Suppressor macrophage treated with lipopolysaccharide for 1 hour (primary cell): Measurements from ENCODE around the gene ENO2.
A peak's percentile ranks its signal among the peaks of the same experiment; 100 is the strongest.

ENCODE experiments used
- DNase-seq, 3 donors: peaks; one replicate each; pipeline ENCODE4 v3.0.0-alpha.2; 2020 to 2022

The ENO2 gene

DNA sequence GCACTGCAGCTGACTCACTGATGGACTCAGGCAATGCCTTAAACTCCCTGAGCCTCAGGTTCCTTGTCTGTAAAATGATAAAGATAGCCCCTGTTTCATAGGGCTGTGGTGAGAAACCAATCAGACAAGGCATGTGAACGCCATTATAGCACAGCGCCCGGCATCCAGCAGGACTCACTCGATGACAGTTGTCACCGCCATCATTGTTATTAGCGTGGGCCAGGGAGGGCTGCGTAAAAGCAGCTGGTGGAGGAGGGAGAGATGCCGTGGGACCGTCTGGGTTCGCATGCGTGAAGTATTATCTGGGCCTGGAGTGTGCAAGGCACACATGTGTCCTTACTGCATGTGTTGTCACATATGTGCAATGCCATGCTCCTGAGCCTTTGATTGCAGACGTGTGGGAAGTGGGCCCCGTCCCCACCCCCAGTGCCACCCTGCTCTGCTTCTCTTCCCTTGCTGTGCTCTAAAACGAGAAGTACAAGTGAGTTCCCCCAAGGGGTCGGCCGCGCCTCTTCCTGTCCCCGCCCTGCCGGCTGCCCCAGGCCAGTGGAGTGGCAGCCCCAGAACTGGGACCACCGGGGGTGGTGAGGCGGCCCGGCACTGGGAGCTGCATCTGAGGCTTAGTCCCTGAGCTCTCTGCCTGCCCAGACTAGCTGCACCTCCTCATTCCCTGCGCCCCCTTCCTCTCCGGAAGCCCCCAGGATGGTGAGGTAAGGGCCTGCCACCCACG, 36.6 kb downstream of the ENO2 start, which contains the start of gene PTPN6:
Gene PTPN6, plus strand, starts transcription at position 546 of the 730 bp plus-strand sequence. Its CDS starts 157 bp downstream, at position 703.
- DNase-seq = peak; percentile 88 to 92 (median 89)

DNA sequence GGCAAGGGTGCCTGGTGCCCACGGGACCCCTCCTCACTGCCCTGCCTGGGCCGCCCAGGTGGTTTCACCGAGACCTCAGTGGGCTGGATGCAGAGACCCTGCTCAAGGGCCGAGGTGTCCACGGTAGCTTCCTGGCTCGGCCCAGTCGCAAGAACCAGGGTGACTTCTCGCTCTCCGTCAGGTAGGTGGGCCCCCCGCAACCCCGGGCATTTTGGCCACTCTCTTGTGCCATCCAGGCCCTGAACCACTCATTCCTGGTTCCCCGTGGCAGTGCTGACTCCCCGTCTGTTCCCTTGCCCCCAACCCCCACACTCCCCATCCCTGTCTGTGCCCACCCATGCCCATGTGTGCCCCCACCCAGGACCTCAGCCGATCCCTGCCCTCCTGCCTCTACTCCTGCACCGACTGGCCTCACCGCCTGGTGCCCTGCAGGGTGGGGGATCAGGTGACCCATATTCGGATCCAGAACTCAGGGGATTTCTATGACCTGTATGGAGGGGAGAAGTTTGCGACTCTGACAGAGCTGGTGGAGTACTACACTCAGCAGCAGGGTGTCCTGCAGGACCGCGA, 37.3 kb downstream of the ENO2 start:
- no peak for DNase-seq

- peak in 2 of 3 donors; percentile 46 to 51 for DNase-seq
Observed at GRCh38 chr12:6952121-6952862, 37.9 kb downstream of the ENO2 start.

DNA sequence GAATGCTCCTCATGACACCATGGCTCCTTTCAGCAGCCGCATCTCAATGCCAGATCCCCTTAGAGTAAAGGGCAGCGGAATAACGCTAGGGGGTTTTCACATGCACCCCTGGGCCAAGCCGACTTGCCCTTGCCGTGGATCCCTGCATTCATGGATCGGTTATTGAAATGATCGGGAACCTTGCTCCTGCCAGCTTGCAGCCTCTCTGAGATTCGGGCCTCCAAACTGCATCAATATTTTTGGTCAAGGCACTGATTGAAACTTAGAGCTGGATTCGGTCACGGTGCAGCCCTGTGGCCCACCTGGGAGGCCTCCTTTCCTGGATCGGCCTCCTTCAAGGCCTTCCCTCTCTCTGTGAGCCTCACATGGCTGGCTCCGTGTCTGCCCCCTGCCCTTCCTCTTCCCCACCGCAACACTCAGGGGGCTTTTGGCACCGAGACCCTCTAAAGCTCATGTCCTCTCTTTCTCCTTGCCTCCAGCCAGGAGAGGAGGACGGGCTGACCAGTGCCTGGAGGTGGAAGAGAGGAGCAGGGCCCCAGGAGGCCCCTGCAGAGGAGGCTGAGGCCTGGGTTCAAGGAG, 38.6 kb downstream of the ENO2 start:
- no peak for DNase-seq

DNA sequence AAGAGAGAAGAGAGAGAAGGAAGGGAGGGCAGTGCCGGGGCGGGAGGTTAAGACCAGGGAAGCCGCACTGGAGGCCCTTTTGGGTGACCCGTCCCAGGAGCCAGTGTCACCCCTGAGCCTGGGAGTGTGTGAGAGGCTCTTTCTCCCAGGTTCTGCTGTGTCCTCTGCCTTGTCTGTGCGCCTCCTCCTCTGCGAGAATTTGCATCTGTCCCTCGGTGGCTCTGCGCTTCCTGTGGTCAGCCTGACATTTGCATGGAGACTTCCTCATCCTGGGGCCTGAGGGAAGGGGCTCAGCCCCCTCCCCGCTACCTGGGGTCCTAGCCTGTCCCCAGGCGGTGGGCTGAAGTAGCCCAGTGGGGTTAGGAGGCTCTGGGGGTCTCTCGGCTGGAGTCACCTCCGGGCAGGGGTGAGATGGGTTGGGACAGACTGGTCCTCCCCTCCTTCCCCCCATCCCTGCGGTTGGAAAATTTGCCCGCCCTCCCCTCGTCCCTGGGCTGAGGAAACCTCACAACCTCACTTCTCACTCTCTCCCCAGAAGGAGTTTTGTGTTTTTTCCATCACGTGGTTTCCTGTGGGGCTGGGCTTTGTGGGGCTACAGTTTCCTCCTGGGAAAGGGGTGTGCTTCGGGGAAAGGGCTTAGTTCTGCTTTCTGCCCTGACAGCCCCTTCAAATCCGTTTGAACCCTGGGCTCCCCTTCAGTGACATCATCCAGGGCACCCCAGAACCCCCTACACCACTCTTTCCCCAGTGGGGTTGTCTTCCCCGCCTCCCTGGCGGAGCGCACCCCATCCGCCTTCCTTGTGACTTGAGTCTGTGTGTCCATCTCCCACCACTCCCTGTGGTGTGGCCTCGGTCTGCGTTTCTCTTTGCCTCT, 39.3 kb downstream of the ENO2 start:
- DNase-seq = peak; percentile 93 to 95 (median 93)

DNA sequence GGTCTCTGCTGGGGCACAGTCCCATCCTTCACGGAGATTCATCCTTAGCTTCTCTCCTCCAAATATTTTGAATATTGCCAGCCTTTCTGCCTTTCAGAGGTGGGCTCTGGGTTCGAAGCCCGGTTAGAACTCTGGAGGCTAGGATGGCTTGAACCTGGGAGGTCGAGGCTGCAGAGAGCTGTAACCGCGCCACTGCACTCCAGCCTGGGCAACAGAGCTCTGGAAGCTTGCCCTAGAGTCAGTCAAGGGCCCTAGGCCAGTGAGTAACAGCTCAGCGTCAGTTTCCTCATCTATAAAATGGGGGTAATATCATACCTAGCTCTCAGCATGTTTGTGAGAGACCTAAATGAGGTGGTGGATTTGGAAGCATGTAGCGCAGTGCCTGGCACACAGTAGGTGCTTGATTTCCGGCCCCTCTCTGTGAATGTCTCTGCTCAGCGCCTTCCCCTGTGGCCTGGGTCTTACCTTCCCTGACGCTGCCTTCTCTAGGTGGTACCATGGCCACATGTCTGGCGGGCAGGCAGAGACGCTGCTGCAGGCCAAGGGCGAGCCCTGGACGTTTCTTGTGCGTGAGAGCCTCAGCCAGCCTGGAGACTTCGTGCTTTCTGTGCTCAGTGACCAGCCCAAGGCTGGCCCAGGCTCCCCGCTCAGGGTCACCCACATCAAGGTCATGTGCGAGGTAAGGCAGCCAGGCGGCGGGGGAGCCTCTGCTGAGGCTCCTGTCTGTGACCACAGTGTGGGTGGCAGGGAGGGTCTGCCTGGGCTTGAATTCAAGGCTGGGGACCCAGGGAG, 40.1 kb downstream of the ENO2 start:
- DNase-seq = no peak

GRCh38 chr12:6955108-6956020, 41.0 kb downstream of the ENO2 start:
- no peak for DNase-seq

DNA sequence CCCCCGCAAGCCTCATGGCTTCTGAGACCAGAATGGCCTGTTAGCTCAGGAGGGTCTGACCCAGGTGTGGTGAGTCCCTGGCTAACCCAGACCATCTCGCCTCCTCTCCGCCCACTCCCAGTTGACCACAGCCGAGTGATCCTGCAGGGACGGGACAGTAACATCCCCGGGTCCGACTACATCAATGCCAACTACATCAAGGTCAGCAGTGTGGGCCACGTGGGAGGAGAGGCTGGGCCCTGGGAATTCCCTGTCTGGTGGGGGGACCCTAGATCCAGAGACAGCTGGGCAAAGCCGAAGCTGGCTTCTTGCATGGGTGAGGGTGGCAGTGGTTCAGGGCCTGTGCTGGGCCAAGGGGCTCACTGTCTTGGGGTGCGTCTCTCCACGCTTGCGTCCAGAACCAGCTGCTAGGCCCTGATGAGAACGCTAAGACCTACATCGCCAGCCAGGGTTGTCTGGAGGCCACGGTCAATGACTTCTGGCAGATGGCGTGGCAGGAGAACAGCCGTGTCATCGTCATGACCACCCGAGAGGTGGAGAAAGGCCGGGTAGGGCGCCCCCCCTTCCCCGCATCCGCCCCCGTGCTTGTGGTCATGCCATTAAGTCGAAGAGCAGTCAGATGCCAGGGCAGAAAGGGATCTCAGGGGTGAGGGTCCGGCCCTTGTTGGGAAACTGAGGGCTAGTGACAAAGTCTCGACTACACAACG, 41.8 kb downstream of the ENO2 start:
- peak in 2 of 3 donors; percentile 54 to 59 for DNase-seq

- no peak for DNase-seq
Observed at GRCh38 chr12:6957151-6957701, 42.8 kb downstream of the ENO2 start.

DNA sequence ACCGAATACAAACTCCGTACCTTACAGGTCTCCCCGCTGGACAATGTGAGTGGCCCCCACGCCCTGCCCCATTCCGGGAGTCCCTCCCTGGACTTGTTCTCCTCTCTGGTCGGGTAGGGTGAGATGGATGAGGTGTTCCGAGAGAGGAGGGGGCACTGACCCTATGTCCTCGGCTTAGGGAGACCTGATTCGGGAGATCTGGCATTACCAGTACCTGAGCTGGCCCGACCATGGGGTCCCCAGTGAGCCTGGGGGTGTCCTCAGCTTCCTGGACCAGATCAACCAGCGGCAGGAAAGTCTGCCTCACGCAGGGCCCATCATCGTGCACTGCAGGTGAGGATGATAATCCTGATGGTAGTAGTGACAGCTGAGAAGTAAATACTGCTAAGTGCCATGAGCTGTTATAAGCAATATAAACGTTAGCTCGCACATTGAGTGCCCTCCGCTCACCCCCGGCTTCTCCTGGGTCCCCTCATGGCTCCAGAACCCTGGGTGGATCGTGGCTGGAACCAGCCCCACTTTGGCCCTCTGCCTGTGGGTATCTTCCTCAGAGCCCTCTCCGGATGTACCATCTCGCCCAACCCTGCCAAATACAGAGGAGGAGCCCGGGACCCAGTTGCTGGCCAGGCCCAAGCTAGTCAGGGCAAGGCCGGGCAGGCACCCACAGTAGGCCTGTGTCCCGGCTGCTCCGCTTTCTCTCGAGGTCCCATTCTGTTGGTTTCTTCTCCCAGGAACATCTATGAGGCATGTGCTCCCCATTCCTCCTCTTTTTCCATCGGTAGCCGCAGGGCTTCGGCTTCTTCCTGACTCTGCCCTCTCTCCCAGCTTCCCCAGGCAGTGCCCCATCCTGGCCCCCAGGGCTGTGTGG, 43.6 kb downstream of the ENO2 start:
- no peak for DNase-seq

DNA sequence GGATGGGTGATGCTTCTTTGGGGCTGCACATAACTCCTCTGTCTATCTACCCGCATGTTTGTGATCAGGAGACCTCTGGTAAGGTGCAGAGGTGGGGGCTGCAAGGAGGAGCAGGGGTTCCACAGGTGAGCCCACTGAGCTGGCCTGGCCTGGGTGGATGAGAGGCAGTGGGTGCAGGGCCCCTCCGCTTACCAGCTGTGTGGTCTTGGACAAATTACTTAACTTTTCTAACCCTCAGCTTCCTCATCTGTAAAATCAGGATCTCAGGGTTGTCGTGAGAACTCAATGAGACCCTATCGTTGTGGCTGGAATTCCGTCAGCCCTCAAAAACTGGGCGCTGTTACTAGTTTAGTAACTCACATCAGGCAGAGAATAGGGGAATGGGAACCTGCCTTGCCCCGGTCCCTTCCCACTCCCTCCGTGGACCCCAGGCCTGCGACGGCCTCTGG, 44.3 kb downstream of the ENO2 start:
- DNase-seq = peak in 1 of 3 donors; percentile 51

DNA sequence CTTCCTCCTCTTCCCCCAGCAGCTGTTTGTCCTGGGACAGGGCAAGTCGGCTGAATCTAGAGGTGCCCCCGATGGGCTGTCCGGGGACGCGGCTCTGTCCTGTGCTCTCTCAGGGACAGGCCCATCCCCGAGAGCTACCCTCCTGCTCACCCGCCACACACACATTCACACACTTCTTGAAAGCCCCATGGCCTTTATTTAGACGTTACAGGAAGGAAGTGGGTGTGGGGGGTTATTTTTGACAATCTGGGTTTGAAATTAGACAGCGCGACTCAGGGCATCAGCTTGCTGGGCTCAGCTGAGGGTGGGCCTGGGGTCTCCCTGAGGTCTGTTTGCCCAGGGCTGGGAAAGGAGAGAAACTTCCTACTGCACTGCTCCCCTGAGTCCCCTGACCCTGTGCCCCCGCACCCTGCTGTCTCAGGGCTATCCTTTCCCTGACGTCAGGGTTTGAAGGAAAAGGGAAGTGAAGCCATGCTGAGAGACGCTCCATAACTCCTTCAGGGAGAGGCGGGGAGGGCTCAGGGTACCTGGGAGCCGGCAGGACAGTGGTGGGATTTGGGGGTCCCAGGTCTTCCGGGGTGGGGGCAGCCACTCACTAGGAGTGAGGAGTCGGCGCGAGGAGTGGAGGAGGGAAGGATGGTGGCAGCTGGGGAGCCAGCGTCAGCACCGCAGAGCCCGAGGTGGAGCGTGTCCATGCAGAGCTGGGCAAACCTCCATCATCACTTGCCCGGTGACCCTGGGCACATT, 44.9 kb downstream of the ENO2 start:
- DNase-seq = peak; percentile 89 to 92 (median 89)

- DNase-seq = no peak
Observed at GRCh38 chr12:6959805-6960592, 45.6 kb downstream of the ENO2 start.

- DNase-seq = peak in 2 of 3 donors; percentile 45 to 48
Observed at GRCh38 chr12:6960593-6961277, 46.4 kb downstream of the ENO2 start.

GRCh38 chr12:6961278-6961694, 46.9 kb downstream of the ENO2 start:
- DNase-seq = peak; percentile 97 to 99 (median 98)

GRCh38 chr12:6961695-6962284, 47.4 kb downstream of the ENO2 start:
- peak; percentile 66 to 78 (median 77) for DNase-seq
